ENCODE results near the gene DIPK1A.

DNA sequence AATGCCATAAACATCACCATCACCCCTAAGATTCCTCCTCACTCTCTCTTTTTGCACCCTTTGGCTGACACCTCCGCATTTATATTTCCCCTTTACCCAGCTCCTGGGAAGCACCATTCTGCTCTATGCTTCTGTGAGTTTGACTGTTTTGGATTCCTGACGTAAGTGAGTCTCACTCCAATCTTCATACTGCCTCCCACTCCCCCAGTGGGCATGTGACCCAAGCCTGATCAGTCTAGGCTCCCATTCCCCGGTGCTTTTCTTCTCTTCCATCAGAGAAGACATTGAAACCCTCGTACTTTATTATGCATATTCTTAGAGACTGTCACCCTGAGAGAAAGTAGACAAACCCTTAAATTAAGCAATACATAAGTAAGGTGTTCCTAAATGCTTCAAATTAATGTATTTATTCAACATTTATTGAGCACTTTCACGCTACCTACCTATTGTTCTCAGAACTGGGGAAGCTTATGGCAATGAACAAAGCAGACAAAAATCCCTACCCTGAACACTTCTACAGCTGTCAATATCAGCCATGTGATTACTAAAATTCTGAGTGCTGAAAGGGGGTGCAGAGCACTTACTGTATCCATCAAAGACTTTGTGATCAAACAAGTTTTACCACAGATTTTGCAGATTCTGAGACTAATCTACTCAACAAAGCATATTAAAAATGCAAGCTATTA, 43.4 kb upstream of the DIPK1A start:
- TF ChIP-seq CTCF (IDR thresholded peaks at IDR 0.05) (no peak), POLR2A (IDR thresholded peaks at IDR 0.05) (no peak), EP300 (IDR thresholded peaks at IDR 0.05) (no peak)
